Activated CD8-positive, alpha-beta T cell treated with anti-CD3 and anti-CD28 coated beads for 36 hours (primary cell): ENCODE data around the gene FAM229B. TPM values are rescaled to one million over a fixed set of nuclear protein-coding genes. Genes with fewer than 3 reads are reported as not detected.
"Not testable (repeated sequence)": the region's sequence is repeated elsewhere in the genome, so short reads cannot be mapped to it uniquely, and the experiment has no call there.

Experiments used
- ATAC-seq: fragments of 200-7000 bp; cut with Tn5 transposase; one replicate; pipeline ENCODE4 v1.10.0; 2021; ENCODE audit warnings: mild to moderate bottlenecking, moderate library complexity
- CTCF ChIA-PET: fragments of 350-600 bp; sonication (Branson Sonifier 250); formaldehyde crosslinking; loops from one replicate; lab custom pipeline; 2021; ENCODE audit warnings: antibody characterized with exemption; lab: Charles Lee
- POLR2A ChIA-PET: fragments of 350-600 bp; sonication (Branson Sonifier 250); formaldehyde crosslinking; loops from one replicate; lab custom pipeline; 2021; ENCODE audit warnings: antibody characterized with exemption; lab: Charles Lee
- DNase-seq: peaks from one replicate; pipeline ENCODE4 v3.0.0-alpha.2; 2020
- H3K27ac Mint-ChIP-seq: one replicate; pipeline ENCODE4 v1.8.0; 2021; ENCODE audit warnings: mild to moderate bottlenecking, mixed read lengths
- H3K27me3 Mint-ChIP-seq: one replicate; pipeline ENCODE4 v1.8.0; 2021; ENCODE audit warnings: mixed read lengths
- H3K36me3 Mint-ChIP-seq: one replicate; pipeline ENCODE4 v1.8.0; 2021; ENCODE audit warnings: low read depth, mixed read lengths
- H3K4me1 Mint-ChIP-seq: one replicate; pipeline ENCODE4 v1.8.0; 2021; ENCODE audit warnings: low read depth, mixed read lengths
- H3K4me3 Mint-ChIP-seq: one replicate; pipeline ENCODE4 v1.8.0; 2021; ENCODE audit warnings: mild to moderate bottlenecking, moderate library complexity, mixed read lengths
- H3K9me3 Mint-ChIP-seq: one replicate; pipeline ENCODE4 v1.8.0; 2021; ENCODE audit warnings: mixed read lengths
- CTCF ChIP-seq: fragments of 200-600 bp; IDR thresholded peaks from one replicate; pipeline ENCODE4 v1.8.0; 2022; ENCODE audit warnings: antibody characterized with exemption, mild to moderate bottlenecking
- intact Hi-C: fragments of 100-400 bp; cut with micrococcal nuclease; formaldehyde crosslinking; loops from one replicate; pipeline ENCODE4 v1.10.0; 2022
- total RNA-seq, 2 experiments: library from RNA; stranded (reverse); gene quantifications; one replicate each; pipeline ENCODE4 v1.2.3, GENCODE V29; 2021

Gene FAM229B
- total RNA-seq, 2 experiments from 2014 or later = 7.6 to 10.2 TPM

- ChIA-PET POLR2A (no interaction called here), CTCF (interaction anchor here (0.8 to 1.3 kb wide), 3 partner anchors 10 to 80 kb away, joined by 3 to 5 read pairs (median 4); no protein-coding TSS in a partner anchor)
- ATAC-seq = no peak
- TF ChIP-seq CTCF = no peak
- Mint-ChIP-seq H3K27ac (no peak overlapping the region), H3K27me3 (no peaks in the 10 kb centered on the region), H3K9me3 (peaks cover 3% of the 10 kb centered on the region), H3K36me3 (peaks cover 4% of the 10 kb centered on the region), H3K4me1 (no peaks in the 10 kb centered on the region), H3K4me3 (no peak overlapping the region)
- DNase-seq = no peak
- intact Hi-C loops = no loop called here
Measured at GRCh38 chr6:112100561-112100960, 13.2 kb downstream of the FAM229B start.

GRCh38 chr6:112106026-112106425 is 18.6 kb downstream of the FAM229B start:
- intact Hi-C loops, CTCF ChIA-PET, H3K27ac Mint-ChIP-seq, H3K27me3 Mint-ChIP-seq, H3K36me3 Mint-ChIP-seq, H3K4me1 Mint-ChIP-seq, H3K9me3 Mint-ChIP-seq, H3K4me3 Mint-ChIP-seq, ATAC-seq, POLR2A ChIA-PET, DNase-seq: not testable (repeated sequence)

GRCh38 chr6:112106562-112106961 is 19.2 kb downstream of the FAM229B start:
- ChIA-PET CTCF (interaction anchor here (1.3 kb wide), 1 partner anchor 19 kb away, joined by 5 read pairs; the partner anchor contains the start of genes FAM229B and TUBE1), POLR2A (no interaction called here)
- DNase-seq = no peak
- H3K4me3 Mint-ChIP-seq = no peak overlapping the region
- H3K27ac Mint-ChIP-seq = no peak overlapping the region
- TF ChIP-seq CTCF = no peak
- no peak for ATAC-seq
- intact Hi-C loops = no loop called here
- no peaks in the 10 kb centered on the region for H3K36me3 Mint-ChIP-seq
- H3K4me1 Mint-ChIP-seq = no peaks in the 10 kb centered on the region
- no peaks in the 10 kb centered on the region for H3K27me3 Mint-ChIP-seq
- peaks cover 3% of the 10 kb centered on the region for H3K9me3 Mint-ChIP-seq

GRCh38 chr6:112109262-112109661 is 21.9 kb downstream of the FAM229B start:
- DNase-seq (no peak), ATAC-seq (no peak)
- Mint-ChIP-seq H3K4me1 (no peaks in the 10 kb centered on the region), H3K4me3 (no peak overlapping the region), H3K27me3 (peaks cover 9% of the 10 kb centered on the region), H3K9me3 (peaks cover 3% of the 10 kb centered on the region), H3K27ac (no peak overlapping the region), H3K36me3 (no peaks in the 10 kb centered on the region)
- POLR2A ChIA-PET = no interaction called here
- intact Hi-C loops = no loop called here
- CTCF ChIA-PET = interaction anchor here (1.3 to 1.7 kb wide), 3 partner anchors 13 to 55 kb away, joined by 5 to 8 read pairs (median 6); no protein-coding TSS in a partner anchor
- TF ChIP-seq CTCF = no peak

- Mint-ChIP-seq H3K9me3 (no peaks in the 10 kb centered on the region), H3K27ac (no peak overlapping the region), H3K4me1 (peaks cover 21% of the 10 kb centered on the region), H3K36me3 (no peaks in the 10 kb centered on the region), H3K27me3 (peaks cover 23% of the 10 kb centered on the region), H3K4me3 (no peak overlapping the region)
- POLR2A ChIA-PET = no interaction called here
- CTCF ChIA-PET = interaction anchor here (1.0 to 2.7 kb wide), 3 partner anchors 26 to 50 kb away, joined by 3 to 14 read pairs (median 5); partner anchors contain the start of genes FAM229B and TUBE1
- no peak for TF ChIP-seq CTCF
- no peak for ATAC-seq
- DNase-seq = no peak
- intact Hi-C loops = no loop called here
Measured at GRCh38 chr6:112113431-112113830, 26.0 kb downstream of the FAM229B start.
